GM06990 (cell line): ENCODE measurements around the gene ENOX1.

Source experiments
- DNase-seq: peaks from one replicate; pipeline ENCODE4 v3.0.0-alpha.2; 2011; ENCODE audit not compliant: insufficient read length; ENCODE audit errors: extremely low read depth
- H3K27me3 ChIP-seq: replicated peaks from 2 replicates; pipeline ENCODE4 v1.6.0; 2011; ENCODE audit warnings: low read length; ENCODE audit not compliant: control insufficient read depth, insufficient read depth
- H3K36me3 ChIP-seq: 2 replicates; pipeline ENCODE4 v1.5.1; 2011; ENCODE audit warnings: low read length; ENCODE audit not compliant: control insufficient read depth, insufficient read depth
- H3K4me3 ChIP-seq: replicated peaks from 2 replicates; pipeline ENCODE4 v1.5.1; 2011; ENCODE audit warnings: low read depth, mild to moderate bottlenecking, control low read depth, low read length
- TF ChIP-seq, protein P1 (sequence below): IDR thresholded peaks from 2 replicates; pipeline ENCODE4 v1.5.1; 2011; ENCODE audit warnings: low read length, control low read depth, mild to moderate bottlenecking, inconsistent platforms; ENCODE audit not compliant: insufficient read depth, poor library complexity, severe bottlenecking

The ENOX1 gene

DNA sequence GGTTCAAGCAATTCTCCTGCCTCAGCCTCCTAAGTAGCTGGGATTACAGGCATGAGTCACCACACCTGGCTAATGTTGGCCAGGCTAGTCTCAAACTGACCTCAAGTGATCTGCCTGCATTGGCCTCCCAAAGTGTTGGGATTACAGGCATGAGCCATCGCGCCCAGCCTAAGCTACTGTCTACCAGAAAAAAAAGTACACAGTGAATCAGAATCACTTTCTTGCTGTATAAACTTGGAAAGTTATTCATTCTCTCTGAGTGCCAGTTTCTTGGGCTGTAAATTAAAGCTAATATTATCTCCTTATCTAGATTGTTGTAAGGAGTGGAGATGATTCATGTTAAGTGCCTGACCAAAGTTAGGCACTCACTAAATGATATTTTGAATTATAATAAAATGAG is 242.8 kb downstream of the ENOX1 start:
- TF ChIP-seq, protein P1, sequence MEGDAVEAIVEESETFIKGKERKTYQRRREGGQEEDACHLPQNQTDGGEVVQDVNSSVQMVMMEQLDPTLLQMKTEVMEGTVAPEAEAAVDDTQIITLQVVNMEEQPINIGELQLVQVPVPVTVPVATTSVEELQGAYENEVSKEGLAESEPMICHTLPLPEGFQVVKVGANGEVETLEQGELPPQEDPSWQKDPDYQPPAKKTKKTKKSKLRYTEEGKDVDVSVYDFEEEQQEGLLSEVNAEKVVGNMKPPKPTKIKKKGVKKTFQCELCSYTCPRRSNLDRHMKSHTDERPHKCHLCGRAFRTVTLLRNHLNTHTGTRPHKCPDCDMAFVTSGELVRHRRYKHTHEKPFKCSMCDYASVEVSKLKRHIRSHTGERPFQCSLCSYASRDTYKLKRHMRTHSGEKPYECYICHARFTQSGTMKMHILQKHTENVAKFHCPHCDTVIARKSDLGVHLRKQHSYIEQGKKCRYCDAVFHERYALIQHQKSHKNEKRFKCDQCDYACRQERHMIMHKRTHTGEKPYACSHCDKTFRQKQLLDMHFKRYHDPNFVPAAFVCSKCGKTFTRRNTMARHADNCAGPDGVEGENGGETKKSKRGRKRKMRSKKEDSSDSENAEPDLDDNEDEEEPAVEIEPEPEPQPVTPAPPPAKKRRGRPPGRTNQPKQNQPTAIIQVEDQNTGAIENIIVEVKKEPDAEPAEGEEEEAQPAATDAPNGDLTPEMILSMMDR = no peak
- DNase-seq = no peak
- Histone ChIP-seq H3K27me3 (no peaks in the 10 kb centered on the region), H3K36me3 (no peaks in the 10 kb centered on the region), H3K4me3 (no peak overlapping the region)

DNA sequence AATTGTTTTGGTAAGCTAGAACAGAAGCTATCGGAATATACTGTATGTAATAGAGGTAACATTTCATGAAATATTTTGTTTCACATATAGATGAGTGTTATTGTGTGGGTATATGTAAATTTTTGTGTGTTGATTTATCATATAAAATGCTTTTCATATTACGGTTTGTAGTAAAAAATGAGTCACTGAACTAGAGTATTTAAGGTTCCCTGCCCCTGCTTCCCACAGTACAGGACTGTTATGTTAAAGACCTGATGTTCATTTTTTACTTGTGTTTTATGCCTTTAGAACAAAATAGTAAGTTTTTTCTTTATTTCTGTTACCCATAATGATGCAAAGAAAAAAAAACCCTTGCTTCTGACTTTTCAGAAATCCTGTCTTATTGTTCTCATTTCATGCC is 243.4 kb downstream of the ENOX1 start:
- DNase-seq = no peak
- Histone ChIP-seq H3K36me3 (no peaks in the 10 kb centered on the region), H3K27me3 (no peaks in the 10 kb centered on the region), H3K4me3 (no peak overlapping the region)
- TF ChIP-seq, protein P1 = no peak

DNA sequence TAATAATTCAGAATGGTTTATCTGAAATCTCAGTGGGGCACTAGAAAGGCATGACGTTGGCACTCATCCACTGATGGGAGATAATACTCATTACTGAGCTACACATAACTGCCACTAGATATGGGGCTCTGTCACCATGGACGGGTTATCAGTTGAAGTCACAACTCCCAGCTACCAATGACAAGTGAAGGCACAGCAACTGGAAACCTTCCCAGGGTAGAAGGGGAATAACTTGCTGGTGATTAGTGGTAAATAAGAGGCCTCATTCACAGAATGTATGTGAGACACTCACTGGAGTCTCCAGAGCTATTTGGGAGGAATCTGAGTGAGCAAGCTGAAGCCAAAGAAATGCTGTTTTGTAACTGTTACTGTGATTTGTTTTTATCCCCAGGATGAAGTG is 249.6 kb downstream of the ENOX1 start:
- Histone ChIP-seq H3K27me3 (no peaks in the 10 kb centered on the region), H3K4me3 (no peak overlapping the region), H3K36me3 (no peaks in the 10 kb centered on the region)
- TF ChIP-seq, protein P1 = no peak
- DNase-seq = no peak

DNA sequence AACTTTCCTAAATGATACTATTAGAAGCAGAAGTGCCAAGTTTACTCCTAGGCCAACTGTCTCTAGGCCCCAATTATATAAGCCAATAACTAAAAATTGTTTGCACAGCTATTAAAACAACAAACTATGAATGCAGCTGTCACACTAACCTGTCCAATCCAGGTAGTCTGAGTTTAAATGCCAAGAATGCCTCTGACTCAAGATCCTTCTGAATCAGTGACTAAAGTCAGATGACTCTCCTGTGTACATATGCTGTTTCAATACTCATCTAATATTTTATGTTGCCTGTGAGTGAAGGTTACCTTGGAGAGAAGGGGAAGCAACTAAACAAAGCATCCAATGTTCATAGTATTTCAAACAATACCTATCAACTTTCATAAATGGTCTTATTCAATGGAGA is 257.0 kb downstream of the ENOX1 start:
- Histone ChIP-seq H3K36me3 (no peaks in the 10 kb centered on the region), H3K27me3 (no peaks in the 10 kb centered on the region), H3K4me3 (no peak overlapping the region)
- TF ChIP-seq, protein P1 = no peak
- DNase-seq = no peak

DNA sequence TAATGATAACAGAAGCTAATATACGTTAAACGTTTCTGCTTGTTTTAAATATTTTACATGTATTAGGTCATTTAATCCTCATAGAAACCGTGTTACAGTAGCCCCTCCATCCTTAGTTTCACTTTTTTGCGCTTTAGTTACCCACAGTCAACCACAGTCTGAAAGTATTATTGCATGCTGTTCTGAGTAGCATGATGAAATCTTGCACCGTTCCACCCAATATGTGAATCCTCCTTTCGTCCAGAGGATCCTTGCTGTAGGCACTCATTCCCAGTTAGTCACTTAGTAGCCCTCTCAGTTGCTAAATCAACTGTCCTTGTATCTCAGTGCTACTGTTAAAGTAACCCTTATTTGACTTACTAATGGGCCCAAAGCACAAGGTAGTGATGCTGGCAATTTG is 257.8 kb downstream of the ENOX1 start:
- no peak for DNase-seq
- H3K36me3 ChIP-seq = no peaks in the 10 kb centered on the region
- no peak overlapping the region for H3K4me3 ChIP-seq
- no peaks in the 10 kb centered on the region for H3K27me3 ChIP-seq
- TF ChIP-seq, protein P1 = no peak

DNA sequence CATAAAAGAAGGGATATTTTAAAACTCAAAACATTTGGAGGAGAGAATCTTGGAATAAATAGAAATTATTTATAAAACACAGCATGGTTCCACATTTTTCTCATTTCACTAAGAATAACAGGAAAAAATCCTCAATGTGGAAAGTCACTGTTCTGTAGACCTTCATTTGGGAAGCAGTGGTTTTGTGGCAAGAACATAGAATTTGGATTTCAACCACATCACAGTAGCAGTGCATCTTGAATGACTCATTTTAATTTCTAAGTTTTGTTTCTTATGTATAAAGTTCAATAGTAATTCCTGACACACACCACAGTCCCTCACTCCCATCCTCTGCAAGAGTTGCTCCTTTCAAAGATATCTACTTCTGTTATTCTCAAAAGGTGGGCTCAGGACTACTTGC is 264.0 kb downstream of the ENOX1 start:
- Histone ChIP-seq H3K4me3 (no peak overlapping the region), H3K27me3 (no peaks in the 10 kb centered on the region), H3K36me3 (no peaks in the 10 kb centered on the region)
- no peak for DNase-seq
- TF ChIP-seq, protein P1 = no peak
